GM12878 (cell line): ENCODE measurements around the gene ZNF235. TPM values are rescaled to one million over a fixed set of nuclear protein-coding genes. Genes with fewer than 3 reads are reported as not detected.

Experiments
- ATAC-seq: fragments of 200-7000 bp; cut with Tn5 transposase; 3 replicates; pipeline ENCODE4 v1.9.1; 2020; ENCODE audit warnings: mild to moderate bottlenecking, moderate library complexity
- BruUV-seq: library from RNA; stranded (reverse); fragments of 400-500 nt; replicated peaks from 2 replicates; lab custom pipeline; 2021; lab: Mats Ljungman, UMichigan
- CTCF ChIA-PET: fragments of 300-600 bp; sonication (Branson Sonifier 250); formaldehyde crosslinking; extraction: SDS; loops from one replicate; lab custom pipeline; 2021; ENCODE audit warnings: inconsistent platforms; lab: Yijun Ruan, JAX
- POLR2A ChIA-PET: fragments of 350-600 bp; formaldehyde crosslinking; extraction: SDS; loops from one replicate; lab custom pipeline; 2021; ENCODE audit warnings: inconsistent platforms; lab: Charles Lee
- RAD21 ChIA-PET: fragments of 300-600 bp; sonication (Branson Sonifier 250); formaldehyde crosslinking; loops from one replicate; lab custom pipeline; 2023; ENCODE audit warnings: antibody characterized with exemption; ENCODE audit not compliant: unreplicated experiment; lab: Charles Lee
- SMC1A ChIA-PET: fragments of 300-600 bp; sonication (Branson Sonifier 250); formaldehyde crosslinking; loops from one replicate; lab custom pipeline; 2023; ENCODE audit not compliant: unreplicated experiment, uncharacterized antibody; lab: Charles Lee
- DNase-seq: peaks from one replicate; pipeline ENCODE4 v3.0.0-alpha.2; 2011; ENCODE audit warnings: low read depth, low spot score
- FAIRE-seq: peaks from 3 replicates; lab custom pipeline; 2011; peaks lifted over from hg19 to GRCh38; lab: Jason Lieb, UNC
- H2AFZ ChIP-seq: 2 replicates; pipeline ENCODE4 v1.6.0; 2011; ENCODE audit warnings: low read depth, low read length, control low read depth; ENCODE audit not compliant: control insufficient read depth
- H3K27ac ChIP-seq: 2 replicates; pipeline ENCODE4 v1.5.1; 2011; ENCODE audit warnings: control low read depth; ENCODE audit not compliant: control insufficient read depth, insufficient read depth
- H3K27me3 ChIP-seq, 2 experiments: replicated peaks in 1 of 2; 2 replicates each; pipeline versions ENCODE4 v1.6.0 to v1.6.1; 2011; ENCODE audit warnings: low read length in 1 of 2; ENCODE audit not compliant: control insufficient read depth in 2 of 2, insufficient read depth in 2 of 2
- H3K36me3 ChIP-seq, 2 experiments: 2 replicates each; pipeline ENCODE4 v1.5.1; 2011; ENCODE audit warnings: low read length in 1 of 2; ENCODE audit not compliant: control insufficient read depth in 2 of 2, insufficient read depth in 2 of 2
- H3K4me1 ChIP-seq: 2 replicates; pipeline ENCODE4 v1.6.1; 2011; ENCODE audit warnings: mild to moderate bottlenecking, low read length, moderate library complexity, mixed read lengths; ENCODE audit not compliant: control insufficient read depth, insufficient read depth
- H3K4me2 ChIP-seq: 2 replicates; pipeline ENCODE4 v1.6.0; 2011; ENCODE audit warnings: control low read depth; ENCODE audit not compliant: control insufficient read depth, insufficient read depth
- H3K4me3 ChIP-seq: fragments of 200-600 bp; sonication (generic); 2 replicates; pipeline ENCODE4 v1.5.1; 2016
- H3K79me2 ChIP-seq: 2 replicates; pipeline ENCODE4 v1.6.0; 2011; ENCODE audit warnings: low read length; ENCODE audit not compliant: control insufficient read depth, insufficient read depth
- H3K9ac ChIP-seq: 2 replicates; pipeline ENCODE4 v1.8.0; 2011; ENCODE audit warnings: low read length, control low read depth, mixed read lengths; ENCODE audit not compliant: control insufficient read depth, insufficient read depth
- H3K9me3 ChIP-seq: replicated peaks from 3 replicates; pipeline ENCODE4 v1.5.1; 2011; ENCODE audit warnings: mild to moderate bottlenecking, low read length; ENCODE audit not compliant: control insufficient read depth, insufficient read depth
- H4K20me1 ChIP-seq: 2 replicates; pipeline ENCODE4 v1.6.0; 2011; ENCODE audit not compliant: control insufficient read depth, insufficient read depth
- BACH1 ChIP-seq: fragments of 450-650 bp; IDR thresholded peaks from 2 replicates; pipeline ENCODE4 v1.6.1; 2017; ENCODE audit warnings: mild to moderate bottlenecking, borderline replicate concordance
- CBFB ChIP-seq: IDR thresholded peaks from 2 replicates; pipeline ENCODE4 v1.6.1; 2016; ENCODE audit warnings: antibody characterized with exemption, low read depth
- CREB1 ChIP-seq: IDR thresholded peaks from 2 replicates; pipeline ENCODE4 v1.6.1; 2012; ENCODE audit warnings: low read depth, mild to moderate bottlenecking, inconsistent platforms
- PAX5 ChIP-seq: IDR thresholded peaks from 2 replicates; pipeline ENCODE4 v1.6.1; 2011; ENCODE audit warnings: low read depth, low read length, borderline replicate concordance
- PBX3 ChIP-seq: IDR thresholded peaks from 2 replicates; pipeline ENCODE4 v1.6.1; 2011; ENCODE audit warnings: mild to moderate bottlenecking, low read depth, low read length, moderate library complexity; ENCODE audit not compliant: insufficient replicate concordance
- POLR2AphosphoS5 ChIP-seq: IDR thresholded peaks from 2 replicates; pipeline ENCODE4 v1.6.1; 2011; ENCODE audit warnings: mild to moderate bottlenecking, low read length, inconsistent platforms
- SP1 ChIP-seq: IDR thresholded peaks from one replicate; pipeline ENCODE4 v1.6.1; 2011; ENCODE audit warnings: low read depth, low read length
- SPI1 ChIP-seq: IDR thresholded peaks from 2 replicates; pipeline ENCODE4 v1.6.1; 2011; ENCODE audit warnings: low read depth, mild to moderate bottlenecking, low read length, moderate library complexity, borderline replicate concordance; ENCODE audit not compliant: insufficient read depth
- ZNF217 ChIP-seq: fragments of 450-650 bp; IDR thresholded peaks from 2 replicates; pipeline ENCODE4 v1.6.1; 2017; ENCODE audit warnings: antibody characterized with exemption, mild to moderate bottlenecking
- WGBS: methylation state at CpG from one replicate; pipeline ENCODE4 v1.1.6; 2016; ENCODE audit warnings: low lambda C conversion rate; ENCODE audit not compliant: insufficient replicate concordance, insufficient coverage; ENCODE audit errors: missing lambda C conversion rate; 5-methylcytosine and 5-hydroxymethylcytosine counted together
- in situ Hi-C: fragments of 300-500 bp; cut with MboI; formaldehyde crosslinking; loops from 9 replicates; pipeline ENCODE4 v1.14.3; 2018; ENCODE audit warnings: mixed read lengths
- intact Hi-C: fragments of 100-400 bp; cut with micrococcal nuclease; formaldehyde crosslinking; loops from one replicate; pipeline ENCODE4 v1.14.2; 2022; ENCODE audit not compliant: unreplicated experiment
- polyA plus RNA-seq, 11 experiments: library from polyadenylated mRNA; depleted of rRNA in 4 of 11; unstranded in 6 of 11; stranded (reverse) in 5 of 11; fragments of >200 nt; fragmentation: Nextera tagmentation in 4 of 11; fragmentation: Illumina TruSeq in 1 of 11; extraction: Ambion mirVana in 4 of 11; extraction: Trizol in 1 of 11; gene quantifications; 1 replicate in 1 of 11; 2 replicates in 10 of 11; pipeline versions ENCODE4 v1.2.1 to v1.2.3, GENCODE V29; 2011 to 2016; ENCODE audit warnings: inconsistent platforms in 2 of 11, missing spikeins in 2 of 11, low read depth in 1 of 11
- total RNA-seq, 4 experiments: library from RNA; depleted of rRNA in 3 of 4; stranded (reverse); fragments of >200 nt in 3 of 4; fragmentation: Illumina TruSeq in 1 of 4; extraction: Trizol in 1 of 4; gene quantifications; 2 replicates each; pipeline versions ENCODE4 v1.2.1 to v1.2.3, GENCODE V29; 2013 to 2021

The ZNF235 gene
- total and polyA plus RNA-seq, 10 of the 15 experiments (the other 5 are each of a cell fraction or from before 2014, with no cell fraction given): 2.8 to 9.0 (median 4.8) TPM

GRCh38 chr19:44313231-44313630, 8.4 kb upstream of the ZNF235 start:
- Histone ChIP-seq H3K9ac (no peak overlapping the region), H3K27me3 (no peaks in the 10 kb centered on the region), H3K4me3 (no peak overlapping the region), H4K20me1 (no peaks in the 10 kb centered on the region), H3K9me3 (no peaks in the 10 kb centered on the region), H3K36me3 (no peaks in the 10 kb centered on the region), H3K4me2 (no peak overlapping the region), H3K79me2 (no peaks in the 10 kb centered on the region), H3K4me1 (no peaks in the 10 kb centered on the region), H2AFZ (no peak overlapping the region), H3K27ac (no peak overlapping the region)
- no peak for DNase-seq
- ChIA-PET CTCF (no interaction called here), RAD21 (no interaction called here), POLR2A (no interaction called here), SMC1A (no interaction called here)
- no TSS peak for BruUV-seq
- ATAC-seq: no peak
- no peak for FAIRE-seq
- TF ChIP-seq CREB1 (no peak), BACH1 (no peak), ZNF217 (no peak), CBFB (no peak), SPI1 (no peak), PBX3 (no peak), SP1 (no peak), POLR2AphosphoS5 (no peak), PAX5 (no peak)
- in situ Hi-C loops: no loop called here
- intact Hi-C loops: no loop called here
- WGBS: 67% methylated on average over 1 of the region's 1 CpG
